Measurements from ENCODE around the gene FKBP5.
"Not testable (repeated sequence)": the region's sequence is repeated elsewhere in the genome, so short reads cannot be mapped to it uniquely, and the experiment has no call there.

The FKBP5 gene

DNA sequence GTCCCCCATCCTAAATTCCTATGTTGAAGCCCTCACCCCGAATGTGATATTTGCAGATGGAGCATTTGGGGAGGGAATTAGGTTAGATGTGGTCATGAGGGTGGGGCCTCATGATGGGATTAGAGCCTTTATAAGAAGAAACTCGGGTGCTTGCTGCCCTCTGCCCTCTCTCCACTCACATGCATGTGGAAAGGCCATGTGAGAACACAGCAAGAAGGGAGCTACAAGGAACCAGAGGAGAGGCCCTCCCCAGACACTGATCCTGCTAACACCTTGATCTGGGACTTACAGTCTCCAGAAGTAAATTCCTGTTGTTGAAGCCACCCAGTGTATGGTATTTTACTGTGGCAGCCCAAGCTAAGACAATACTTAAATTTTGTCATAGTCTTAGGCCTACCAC, 106.4 kb downstream of the FKBP5 start:
- DNase-seq: no peak

DNA sequence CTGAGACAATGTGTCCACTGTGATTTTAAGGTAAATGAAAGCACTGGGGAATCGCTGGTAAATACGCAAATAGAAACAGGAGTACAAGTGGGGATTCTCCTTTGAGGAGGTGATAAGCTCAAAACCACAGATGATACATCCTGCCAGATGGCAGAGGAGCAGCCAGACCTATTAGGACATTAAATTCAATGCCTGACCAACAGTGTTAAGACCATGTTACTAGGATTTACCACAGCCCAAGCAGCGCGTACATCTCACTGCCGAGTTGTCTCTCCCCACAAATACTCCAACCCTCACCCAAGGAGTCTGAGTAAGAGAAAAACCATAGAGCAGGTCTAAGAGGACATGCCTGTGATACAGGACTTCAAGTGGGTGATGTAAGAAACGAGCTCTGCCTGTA, 107.1 kb downstream of the FKBP5 start:
- DNase-seq: no peak

DNA sequence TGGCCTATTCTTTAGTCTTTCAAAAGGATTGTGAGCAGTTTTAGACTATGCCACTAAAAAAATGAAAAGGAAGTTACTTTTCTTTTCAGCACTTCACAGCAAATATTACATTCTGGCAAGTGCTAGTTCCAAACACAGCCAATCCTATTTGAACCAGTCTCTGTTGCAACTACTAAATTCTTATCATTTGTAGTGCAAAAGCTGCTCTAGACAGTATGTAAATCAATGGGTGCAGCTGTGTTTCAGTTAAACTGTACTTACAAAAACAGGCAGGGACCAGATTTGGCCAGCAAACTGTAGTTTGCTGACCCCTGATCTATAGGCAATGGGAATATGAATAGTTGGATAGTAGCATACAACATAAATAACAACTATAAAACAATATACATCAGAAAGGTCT, 107.9 kb downstream of the FKBP5 start:
- no peak for DNase-seq

DNA sequence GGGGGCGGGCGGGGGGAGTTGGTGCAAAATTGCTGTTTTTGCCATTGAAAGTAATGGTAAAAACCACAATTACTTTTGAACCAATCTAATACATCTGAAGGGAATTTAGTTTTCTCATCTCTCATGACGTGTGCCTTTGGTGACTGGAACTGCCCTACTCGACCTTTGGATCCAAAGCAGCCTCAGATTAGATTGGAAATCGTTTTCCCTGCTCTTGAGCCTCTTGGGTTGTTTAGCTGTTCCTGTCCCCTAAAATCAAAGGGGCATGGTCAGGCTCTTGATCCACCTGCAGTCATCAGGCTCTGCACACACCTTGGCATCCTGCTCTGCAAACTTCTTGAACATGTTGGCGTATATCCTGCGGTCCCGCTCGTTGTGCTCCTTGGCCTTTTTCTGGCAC, 112.0 kb downstream of the FKBP5 start:
- DNase-seq: no peak

DNA sequence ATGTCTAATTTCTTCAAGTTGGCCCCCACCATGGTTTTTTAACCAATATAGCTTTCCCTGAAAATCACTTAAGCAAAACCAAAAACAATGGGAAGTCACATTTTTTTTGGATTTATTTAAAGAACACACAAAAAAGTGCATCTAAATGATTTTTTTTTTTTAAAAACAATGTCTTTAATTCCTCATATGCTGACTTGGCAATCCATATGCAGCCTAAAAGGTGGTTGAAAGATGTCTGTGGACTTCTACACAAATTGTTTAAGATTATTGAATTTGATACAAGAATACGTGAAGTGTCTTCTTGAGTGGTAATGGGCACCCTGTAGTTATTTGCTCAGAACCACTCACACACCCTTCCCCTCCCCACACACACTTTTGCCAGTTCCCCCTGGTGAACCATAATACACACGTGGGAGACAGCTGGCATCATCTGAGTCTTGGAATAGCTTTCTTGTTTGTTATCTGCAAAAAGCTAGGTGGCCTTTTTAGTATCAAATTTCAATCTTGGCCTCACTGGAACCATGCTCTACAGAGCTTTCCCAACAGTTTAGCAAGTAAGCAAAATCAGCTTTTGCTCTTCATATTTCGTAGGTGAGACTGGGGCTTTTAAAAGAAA, 115.1 kb downstream of the FKBP5 start:
- DNase-seq: no peak

DNA sequence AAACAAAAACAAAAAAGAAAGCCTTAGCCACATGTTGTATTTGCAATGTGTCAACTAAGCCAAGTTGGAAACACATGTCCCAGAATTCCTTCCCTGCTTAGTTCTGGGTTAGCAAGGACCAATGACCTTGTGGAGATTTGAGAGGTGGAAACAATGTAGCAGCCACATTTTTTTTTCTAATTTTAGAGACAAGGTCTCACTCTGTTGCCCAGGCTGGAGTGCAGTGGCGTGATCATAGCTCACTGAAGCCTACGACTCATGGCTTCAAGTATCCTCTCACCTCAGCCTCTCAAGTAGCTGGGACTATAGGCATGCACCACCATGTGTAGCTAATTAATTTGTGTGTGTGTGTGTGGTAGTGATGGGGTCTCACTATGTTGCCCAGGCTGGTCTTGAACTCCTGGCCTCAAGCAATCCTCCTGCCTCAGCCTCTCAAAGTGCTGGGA, 117.8 kb downstream of the FKBP5 start:
- not testable (repeated sequence) for DNase-seq

DNA sequence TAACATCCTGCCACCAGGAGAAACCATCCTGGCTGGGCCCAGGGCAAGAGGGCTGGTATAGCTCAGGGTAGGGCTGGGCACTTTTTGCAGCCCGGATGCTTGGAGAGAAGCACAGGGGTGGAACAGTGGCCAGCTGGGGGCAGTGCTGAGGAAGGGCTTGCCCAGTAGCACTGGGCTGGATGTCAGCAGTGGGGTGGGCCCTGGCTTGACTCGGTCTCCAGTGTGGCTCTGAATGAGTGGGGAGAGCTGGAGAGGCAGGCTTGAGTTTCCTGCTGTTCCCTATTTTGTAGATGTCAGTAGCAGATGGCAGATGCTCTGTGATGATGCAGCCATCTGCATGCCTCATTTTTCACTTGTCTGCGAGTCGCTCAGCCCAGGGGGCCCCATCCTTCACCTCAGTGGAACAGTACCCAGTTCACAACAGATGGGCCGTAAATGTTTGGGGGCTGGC, 119.7 kb downstream of the FKBP5 start:
- peak in 1 of 4 experiments; percentile 22 for DNase-seq

DNA sequence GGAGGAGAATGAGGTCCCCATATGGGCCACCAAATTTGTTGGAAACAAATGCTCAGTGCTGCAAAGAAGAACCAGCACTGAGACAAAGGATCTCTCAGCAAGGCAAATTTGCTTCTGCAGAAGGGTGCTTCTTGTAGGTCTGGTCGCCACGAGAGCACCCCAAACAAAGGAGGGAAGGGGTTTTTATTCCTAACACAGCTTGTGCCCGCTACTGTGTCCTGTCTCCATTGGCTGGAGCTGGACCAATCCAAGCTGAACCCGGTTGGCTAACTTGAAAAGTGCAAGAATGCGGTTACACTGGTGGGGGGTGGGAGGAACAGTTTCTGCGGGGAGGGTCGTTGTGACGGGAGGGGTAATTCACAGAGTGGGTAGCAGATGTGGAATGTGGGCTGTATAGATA, 121.9 kb downstream of the FKBP5 start:
- no peak for DNase-seq

DNA sequence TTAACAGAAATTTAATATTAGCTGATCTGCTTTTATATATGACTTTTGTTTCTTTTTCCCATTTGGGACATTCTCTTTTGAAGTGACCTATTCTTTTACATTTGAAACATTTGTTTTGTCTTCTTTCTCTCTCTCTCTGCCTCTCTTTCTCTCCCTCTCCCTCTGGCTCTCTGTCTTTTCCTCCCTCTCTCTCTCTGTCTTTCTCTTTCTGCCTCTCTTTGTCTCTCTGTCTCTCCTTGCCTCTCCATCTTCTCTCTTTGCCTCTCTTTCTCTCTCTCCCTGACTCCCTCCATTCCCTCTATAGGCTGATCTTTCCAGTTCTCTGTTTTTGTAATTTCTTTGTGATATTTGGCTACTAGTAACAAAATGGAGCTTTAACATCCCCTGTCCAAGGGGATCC, 124.0 kb downstream of the FKBP5 start:
- DNase-seq: no peak

DNA sequence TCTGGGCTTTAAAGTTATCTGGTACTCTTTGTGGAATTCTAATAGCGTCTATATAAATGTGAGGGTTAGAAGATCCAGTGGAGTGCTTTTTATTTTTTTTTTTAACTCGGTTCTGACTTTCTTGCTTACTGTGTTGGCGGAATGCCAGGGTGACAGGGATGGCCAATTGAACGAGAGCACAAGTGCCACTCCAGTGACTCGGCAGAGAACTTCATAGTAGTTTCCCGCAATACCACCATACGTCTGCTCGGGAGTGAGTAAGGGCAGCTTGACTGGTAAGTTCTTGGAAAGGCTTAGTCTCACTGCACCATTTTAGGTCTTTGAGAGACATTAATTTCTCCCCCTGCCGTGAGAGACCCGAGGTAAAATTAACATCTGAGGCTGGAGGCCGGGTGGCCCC, 126.7 kb downstream of the FKBP5 start:
- DNase-seq: no peak

DNA sequence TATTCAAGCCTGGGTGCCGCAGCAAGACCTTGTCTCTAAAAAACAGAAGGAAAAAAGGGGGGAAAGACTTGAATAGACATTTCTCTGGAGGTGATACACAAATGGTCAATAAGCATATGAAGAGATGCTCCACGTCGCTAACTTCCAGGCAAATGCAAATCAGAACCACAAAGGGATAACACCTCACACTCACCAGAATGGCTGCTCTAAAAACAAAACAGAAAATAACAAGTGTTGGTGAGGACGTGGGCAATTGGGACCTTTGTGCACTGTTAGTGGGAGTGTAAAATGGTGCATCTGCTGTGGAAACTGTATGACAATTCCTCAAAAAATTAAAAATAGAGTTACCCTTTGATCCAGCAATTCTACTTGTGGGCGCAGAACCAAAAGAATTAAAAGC, 127.6 kb downstream of the FKBP5 start:
- no peak for DNase-seq

DNA sequence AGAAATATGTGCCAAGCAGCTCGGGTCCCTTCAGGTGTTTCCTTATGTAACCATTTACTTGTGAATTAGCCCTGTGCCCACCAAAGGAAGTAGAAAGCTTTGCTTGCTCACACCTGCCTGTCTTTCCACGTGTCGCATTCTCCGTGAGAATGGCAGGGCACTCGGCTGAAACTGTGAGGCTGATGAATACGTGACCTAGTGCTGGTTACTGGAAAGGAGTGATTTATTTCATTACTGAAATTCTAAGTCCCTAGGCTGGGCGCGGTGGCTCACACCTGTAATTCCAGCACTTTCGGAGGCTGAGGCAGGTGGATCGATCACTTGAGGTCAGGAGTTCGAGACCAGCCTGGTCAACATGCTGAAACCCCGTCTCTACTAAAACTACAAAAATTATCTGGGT, 130.1 kb downstream of the FKBP5 start:
- DNase-seq: no peak

DNA sequence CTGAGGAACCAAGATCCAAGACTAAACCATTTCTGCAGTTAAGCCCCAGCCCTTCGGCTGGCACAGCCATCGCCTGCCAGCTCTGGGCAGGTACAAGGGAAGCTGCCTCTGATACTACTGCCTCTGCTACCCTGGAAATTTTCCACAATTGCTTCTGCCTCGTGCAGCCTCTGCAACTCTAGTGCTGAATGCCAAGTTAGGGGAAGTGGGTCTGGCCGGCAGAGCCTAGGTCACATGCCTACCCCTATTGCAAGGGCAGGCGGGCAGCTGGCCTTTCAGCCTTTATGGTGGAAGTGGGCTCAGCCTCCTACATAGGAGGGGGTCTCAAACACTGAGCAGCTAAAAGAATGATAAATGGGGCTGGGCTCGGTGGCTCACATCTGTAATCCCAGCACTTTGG, 131.5 kb downstream of the FKBP5 start:
- DNase-seq: no peak

DNA sequence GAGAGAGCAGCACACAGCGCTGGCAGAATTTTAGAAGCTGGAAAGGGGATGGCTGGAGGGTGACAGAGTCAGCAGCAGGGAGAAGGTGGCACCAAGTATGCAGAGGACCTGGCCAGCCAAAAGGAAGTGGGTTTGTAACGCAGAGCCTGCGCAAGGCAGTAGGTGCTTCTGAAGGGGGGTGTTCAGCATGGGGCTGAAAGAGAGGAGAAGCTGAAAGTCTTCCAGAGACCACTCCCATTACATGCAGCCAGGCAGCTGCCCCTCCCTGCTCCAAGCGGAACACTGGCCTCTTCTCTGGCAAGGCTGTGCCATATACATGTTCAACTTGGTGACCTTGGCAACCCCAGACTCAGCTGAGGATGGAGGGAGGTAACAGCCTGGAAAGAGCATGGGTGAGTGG, 133.9 kb downstream of the FKBP5 start:
- no peak for DNase-seq

DNA sequence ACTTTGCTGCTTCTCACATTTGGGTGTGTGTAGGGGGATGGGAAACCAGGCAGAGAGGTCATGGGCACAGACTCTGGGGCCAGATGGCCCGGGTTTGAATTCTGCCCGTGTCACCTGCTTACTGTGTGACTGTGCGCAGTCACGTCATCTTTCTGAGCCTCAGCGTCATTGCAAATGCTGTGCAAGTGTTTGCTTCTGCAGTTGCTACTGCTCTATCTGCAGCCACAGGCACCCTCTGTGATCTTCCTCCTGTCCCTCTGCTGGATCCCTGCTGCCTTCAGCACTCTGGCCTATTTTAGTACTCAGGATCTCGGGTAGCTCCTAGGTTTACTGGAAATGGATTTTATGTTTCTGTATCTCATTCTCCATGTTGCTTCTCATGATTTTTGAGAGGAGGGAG, 135.4 kb downstream of the FKBP5 start:
- no peak for DNase-seq

DNA sequence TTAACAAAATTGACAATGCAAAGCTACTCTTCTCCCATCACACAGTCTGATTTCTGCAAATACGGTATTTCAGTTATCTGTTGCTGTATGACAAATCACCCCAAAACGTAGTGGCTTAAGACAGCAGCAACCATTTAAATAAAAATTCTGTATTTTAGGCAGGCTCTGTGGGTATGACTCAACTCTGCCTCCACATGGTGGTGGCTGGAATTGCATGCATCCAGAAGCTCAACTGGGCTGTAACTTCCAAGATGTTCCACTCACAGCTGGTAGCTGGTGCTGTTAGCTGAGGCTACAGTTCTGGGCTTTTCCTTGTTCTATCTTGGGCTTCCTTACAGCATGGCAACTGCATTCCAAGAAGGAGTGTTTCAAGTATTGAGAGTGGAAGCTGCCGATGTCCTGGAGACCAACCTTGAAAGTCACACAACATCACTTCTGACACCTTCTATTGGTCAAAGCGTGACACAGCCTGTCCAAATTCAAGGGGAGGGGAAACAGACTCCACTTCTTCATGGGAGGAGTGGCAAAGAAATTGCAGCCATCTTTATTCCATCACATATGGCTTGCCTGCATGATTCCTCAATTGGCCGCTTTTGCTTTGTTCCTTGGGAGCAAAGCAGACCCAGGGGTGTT, 136.3 kb downstream of the FKBP5 start:
- peak; percentile 5 to 57 (median 31) for DNase-seq

DNA sequence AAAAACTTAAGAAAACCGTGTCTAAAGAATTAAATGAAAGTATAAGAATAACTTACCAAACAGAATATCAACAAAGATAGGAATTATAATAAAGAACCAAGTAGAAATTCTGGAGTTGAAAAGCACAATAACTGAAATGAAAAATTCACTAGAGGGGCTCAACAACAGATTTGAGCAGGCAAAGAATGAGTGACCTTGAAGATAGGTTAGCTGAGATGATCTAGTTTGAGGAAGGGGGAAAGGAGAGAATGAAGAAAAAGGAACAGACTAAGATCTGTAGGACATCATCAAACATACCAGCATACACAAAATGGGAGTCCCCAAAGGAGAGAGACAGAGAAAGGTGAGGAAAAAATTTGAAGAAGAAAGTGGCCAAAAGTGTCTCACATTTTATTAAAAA, 138.3 kb downstream of the FKBP5 start:
- DNase-seq: no peak

DNA sequence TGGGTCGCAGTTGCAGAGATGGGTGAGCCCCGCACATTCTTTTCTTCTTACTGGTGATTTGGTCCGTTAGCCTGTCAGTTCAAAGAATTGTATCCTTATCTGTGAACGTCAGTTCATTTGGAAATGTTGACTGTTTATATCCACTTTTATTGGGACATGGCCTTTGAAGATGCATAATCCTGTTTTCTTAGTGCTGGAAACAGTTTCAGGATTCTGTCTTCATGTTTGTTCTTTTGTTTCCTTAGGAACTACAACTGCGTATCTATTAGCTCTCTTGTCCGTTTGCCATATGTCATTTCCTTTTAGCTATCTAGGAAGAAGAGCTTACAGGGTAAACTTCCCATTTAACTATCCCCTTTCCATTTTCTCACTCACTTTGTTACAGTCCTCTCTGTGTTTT, 141.0 kb downstream of the FKBP5 start:
- no peak for DNase-seq

DNA sequence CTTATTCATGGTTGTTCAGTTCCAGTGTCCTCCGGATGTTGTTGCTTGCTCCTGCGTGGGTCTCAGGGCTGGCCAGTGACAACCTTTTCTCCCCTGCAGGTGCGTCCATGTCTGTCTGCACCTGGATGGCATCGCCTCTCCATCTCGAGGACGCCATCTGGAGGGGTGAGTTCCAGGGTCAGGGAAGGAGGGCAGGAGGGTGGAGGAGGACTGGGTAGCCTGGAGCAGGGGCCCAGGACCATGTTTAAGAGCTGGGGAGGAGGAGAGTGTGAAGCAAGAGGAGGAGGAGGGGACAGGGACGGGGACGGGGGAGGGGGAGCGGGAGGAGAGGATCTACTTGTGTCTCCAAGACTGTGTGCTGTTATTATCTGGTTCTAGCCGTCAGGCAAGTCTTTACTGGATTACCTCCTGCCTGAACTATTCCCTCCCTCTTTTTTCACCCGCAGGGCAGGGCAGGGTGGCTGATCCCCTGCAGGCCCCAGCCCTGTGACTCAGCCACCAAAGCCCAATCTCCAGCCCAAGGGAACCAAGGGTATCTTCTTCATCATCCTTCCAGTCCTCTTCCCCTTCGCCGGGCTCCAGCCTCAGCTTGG, 143.8 kb downstream of the FKBP5 start:
- DNase-seq: no peak

DNA sequence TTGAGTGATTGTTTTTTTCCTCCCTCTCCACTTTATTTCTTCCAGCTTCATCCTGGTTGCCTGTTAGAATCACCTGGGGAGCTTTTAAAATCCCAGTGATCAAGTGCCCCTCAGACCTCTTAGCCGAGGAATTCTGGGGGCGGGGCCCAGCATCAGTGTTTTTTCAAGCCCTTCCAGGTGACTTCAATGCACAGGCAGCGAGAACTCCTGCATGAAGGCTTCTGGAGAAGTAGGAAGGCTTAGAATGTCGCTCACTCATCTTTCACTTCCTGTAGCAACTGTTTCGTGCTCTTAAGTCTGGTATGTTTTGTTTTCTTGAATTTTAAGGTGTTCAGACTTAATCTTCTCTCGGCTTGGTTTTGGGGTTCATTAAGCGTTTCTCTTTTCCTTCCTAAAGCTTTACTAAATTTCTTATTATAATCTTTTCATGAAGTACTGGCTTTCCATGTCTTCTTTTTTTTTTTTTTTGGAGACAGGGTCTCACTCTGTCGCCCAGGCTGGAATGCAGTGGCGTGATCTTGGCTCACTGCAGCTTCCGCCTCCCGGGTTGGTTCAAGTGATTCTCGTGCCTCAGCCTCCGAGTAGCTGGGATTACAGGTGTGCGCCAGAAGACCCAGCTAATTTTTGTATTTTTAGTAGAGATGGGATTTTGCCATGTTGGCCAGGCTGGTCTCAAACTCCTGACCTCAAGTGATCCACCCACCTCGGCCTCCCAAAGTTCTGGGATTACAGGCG, 145.1 kb downstream of the FKBP5 start:
- no peak for DNase-seq

DNA sequence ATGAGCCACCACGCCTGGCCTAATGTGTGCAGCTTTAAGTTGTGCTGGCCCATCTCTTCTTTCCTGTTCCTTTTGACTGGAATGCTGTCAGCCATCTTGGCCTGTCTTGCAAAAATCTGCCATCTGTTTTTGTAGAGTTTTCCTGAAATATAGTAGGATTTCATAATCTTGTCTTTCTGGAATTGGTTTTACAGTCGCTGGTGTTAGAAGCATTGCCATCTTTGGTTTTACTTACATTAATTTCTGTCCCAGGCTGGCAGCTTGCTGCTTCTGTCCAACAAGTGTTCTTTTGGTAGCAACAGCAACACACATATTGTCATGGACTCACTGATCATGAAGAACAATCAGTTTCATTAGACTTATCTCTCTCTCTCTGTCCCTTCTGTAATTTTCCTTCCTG, 146.9 kb downstream of the FKBP5 start:
- DNase-seq: no peak

DNA sequence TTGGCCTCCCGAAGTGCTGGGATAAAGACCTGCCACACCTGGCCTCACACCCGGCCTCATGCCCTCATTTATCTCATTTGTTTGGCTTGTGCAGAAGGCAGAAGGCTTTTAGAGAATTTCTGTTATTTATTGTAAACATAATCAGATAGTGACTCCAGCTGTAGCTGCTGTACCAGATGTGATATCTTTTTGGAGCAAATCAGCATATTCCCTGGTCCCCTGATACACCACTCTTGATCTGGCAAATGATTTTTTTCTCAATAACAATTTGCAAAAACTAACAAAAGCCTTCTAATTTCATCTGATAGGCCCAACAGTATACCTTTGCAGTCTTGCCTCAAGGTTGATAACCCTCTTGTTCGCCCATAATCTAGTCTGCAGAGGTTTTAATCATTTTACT, 149.5 kb downstream of the FKBP5 start:
- DNase-seq: no peak

DNA sequence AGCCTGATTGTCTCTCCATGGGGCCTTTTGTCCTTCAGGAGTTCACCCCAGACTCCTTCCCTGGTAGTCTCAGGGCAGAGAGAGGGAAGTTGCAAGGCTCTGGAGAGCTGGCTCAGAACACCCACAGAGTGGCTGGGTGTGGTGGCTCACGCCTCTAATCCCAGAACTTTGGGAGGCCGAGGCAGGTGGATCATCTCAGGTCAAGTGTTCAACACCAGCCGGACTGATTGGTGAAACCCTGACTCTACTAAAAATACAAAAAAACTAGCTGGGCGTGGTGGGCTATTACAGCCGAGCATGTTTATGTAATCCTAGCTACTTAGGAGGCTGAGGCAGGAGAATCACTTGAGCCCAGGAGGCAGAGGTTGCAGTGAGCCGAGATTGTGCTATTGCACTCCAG, 152.9 kb downstream of the FKBP5 start:
- not testable (repeated sequence) for DNase-seq
